HS-27A (cell line): ENCODE results near the gene UBA3.

Experiments
- DNase-seq: peaks from one replicate; pipeline ENCODE4 v3.0.0-alpha.2; 2012; ENCODE audit warnings: low read depth, missing footprints

Gene UBA3

DNA sequence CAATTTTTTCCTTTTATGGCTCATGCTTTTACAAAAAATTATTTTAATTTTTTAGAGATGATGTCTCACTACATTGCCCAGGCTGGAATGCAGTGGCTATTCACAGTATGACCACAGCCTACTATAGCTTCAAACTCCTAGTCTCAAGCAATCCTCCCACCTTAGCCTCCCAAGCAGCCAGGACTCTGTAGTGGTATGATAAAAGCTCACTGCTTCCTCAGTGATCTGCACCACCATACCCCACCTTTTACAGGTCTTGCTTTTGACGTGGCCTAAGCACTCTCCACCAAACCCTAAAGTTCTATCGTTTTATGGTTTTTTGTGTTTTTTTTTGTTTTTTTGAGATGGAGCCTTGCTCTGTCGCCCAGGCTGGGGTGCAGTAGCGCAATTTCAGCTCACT, 14.0 kb downstream of the UBA3 start:
- DNase-seq: no peak

DNA sequence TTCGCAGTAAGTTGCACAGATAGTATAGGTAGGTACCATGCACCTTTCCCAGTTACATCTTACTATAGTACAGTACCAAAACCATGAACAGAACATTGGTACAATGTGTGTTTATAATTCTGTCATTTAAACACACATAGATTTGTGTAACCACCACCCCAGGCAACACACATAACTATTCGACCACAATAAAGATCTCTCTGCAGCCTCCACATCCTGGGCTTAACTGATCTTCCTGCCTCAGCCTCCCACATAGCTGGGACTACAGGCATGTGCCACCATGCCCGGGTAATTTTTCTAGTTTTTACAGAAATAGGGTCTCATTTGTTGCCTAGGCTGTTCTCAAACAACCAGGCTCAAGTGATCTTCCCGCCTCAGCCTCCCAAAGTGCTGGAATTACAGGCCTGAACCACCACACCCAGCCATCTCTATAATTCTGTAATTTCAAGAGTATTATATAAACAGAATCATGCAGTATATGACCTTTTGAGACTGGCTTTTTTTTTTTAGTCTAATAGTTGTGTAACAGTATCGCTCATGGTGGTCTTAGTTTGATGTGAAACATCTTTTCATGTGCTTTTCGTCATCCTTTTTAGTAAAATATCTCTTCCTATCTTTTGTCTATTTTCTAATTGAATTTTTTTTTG, 14.7 kb downstream of the UBA3 start:
- no peak for DNase-seq

DNA sequence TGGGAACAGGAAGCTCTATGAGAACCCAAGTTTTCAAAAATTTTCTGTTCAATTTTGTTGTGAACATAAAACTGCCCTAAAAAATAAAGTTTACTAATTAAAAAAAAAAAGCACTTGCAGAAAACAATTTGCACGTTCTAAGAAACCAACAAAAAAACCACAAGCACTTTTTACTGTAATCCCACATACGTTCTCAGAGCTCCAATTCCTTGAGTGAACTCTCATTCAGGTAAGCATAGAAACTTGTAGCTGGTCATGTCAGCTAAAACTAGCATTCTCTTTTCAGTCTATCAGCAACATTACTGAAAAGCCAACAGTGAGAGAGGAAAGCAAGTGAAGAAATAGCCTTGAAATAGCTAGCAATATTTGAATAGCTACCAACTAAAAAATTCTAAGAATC, 16.5 kb downstream of the UBA3 start:
- no peak for DNase-seq

DNA sequence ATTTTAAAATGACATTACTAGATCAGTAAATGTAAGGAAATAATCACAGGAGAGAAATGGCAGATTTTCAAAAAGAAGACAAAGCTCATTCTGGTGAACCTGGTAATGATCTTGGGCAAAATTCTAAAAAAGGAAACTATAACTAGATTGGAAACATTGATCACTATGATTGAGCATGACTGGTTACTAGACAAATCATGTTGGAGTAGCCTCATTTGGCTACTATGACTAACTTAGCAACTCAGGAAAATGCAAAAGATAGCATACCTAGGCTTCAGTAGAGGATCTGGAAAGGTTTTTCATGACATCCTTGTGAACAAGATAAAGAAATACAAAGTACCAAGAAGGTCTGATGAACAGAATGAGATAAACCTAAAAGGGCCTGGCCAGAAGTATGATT, 20.5 kb downstream of the UBA3 start:
- no peak for DNase-seq

DNA sequence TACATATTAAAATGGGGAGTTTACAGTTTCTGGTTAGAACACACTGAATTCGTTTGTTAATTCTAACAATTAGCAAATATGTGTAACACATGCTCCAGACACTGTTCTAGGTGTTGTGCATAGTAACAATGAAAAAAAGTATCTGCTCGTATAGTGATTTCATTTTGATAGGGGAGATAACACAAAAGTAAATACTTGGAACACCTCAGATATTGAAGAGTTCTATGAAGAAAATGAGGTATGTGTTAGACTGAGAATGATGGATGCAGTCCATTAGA, 21.3 kb downstream of the UBA3 start:
- DNase-seq: no peak

DNA sequence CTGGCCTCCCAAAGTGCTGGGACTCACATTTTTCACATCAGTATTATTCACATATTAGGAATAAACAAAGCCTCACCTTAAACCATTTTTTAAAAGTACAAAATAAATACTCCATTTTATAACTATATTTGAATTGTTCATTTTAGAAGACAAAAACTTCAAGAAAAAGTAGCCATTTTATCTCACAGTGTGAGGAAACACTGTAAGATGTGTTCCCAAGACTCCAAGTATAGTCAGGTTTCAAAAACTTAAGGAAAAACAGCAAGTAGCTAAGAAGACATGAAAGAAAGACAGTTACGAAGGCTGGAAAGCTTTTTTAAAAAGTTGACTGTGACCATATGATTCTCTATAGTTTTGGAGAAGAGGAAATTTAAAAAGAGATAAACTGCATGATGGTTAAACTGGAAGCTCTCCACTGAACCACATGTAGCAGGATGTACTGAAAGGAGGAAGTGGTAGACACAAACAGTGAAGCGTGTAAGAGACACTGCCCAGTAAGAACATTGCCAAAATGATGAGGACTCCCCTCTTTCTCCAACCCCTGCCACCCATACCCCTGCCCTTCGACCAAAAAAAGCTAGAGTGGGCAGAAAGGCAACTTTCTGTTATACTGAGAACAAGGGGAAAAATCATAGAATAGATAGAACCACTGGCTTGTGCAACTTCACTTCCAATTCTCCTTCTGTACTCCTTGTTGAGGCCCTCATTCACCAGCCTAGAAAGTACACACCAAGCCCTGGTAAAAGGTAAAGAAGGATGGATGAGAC, 21.8 kb downstream of the UBA3 start:
- DNase-seq: no peak

DNA sequence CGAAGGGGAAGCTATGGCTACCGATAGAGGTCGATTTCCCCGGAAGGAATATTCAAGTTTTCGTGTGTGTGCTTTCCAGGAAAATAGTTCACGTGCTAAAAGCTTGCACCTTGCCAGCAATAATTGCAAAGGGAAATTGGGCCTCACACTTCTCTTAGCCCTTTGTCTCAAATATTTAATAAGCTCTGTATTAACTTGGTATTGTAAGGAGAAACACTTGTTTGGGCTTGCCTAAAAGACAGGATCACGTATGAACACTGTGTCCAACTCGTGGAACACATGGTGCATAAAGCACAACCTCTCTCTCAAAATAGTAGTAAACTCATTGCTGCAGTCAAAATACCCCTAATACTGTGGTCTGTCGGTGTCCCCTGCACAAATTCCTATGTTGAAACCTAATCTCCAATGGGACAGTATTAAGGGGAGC, 27.7 kb downstream of the UBA3 start:
- DNase-seq: no peak

DNA sequence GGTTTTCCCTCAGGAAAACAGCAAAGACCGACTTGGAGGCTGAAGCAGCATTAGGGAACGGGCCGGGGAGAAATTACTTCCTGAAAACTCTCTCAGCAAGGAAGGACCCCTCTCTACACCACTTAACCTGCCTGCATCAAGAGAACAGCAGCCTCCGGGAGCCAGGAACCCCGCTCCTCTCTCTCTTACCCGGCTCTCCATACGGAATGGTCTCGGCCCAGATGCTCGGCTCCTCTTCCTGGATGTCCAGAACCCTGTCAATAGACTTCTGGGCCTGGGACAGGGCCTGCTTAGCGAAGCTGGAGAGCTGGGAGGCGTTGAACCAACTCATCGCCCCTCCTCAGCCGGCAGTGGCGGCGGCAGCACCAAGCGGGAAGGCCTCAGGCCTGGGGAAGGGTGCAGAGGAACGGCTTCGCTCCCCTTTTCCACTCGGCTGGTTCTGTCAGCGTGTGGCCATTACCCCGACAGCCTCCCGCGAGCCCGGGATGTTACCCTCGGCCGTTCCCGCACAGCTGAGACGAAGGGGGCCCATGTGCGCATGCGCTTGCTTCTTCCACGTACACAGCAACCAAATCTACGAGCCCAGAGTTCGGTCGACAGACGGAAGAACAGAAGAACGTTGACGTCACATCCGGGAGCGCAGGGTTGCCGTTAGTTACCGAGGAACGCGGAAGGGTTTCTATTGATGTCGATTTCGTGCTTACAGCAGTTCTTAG, 28.3 kb downstream of the UBA3 start, which contains the start of gene TMF1:
Gene TMF1 (minus strand): TSS at position 578 of the 716 bp plus-strand sequence. CDS start 247 bp downstream, at position 331.
- peak; percentile 95 for DNase-seq

DNA sequence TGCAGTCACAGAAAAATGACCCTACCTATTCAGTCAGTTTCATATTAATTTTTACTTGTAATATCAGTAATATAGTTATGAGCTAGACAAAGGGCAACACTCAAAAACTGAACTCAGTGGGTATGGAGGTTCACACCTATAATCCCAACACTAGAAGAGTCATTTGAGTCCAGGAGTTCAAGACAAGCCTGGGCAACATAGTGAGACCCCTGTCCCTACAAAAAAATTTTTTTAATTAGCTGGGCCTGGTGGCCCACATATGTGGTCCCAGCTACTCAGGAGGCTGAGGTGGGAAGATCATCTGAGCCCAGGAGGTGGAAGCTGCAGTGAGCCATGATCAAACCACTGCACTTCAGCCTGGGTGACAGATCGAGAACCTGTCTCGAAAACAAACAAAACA, 31.2 kb downstream of the UBA3 start:
- DNase-seq: no peak

- DNase-seq: no peak
Measured at GRCh38 chr3:69044608-69045007, 35.6 kb downstream of the UBA3 start.

DNA sequence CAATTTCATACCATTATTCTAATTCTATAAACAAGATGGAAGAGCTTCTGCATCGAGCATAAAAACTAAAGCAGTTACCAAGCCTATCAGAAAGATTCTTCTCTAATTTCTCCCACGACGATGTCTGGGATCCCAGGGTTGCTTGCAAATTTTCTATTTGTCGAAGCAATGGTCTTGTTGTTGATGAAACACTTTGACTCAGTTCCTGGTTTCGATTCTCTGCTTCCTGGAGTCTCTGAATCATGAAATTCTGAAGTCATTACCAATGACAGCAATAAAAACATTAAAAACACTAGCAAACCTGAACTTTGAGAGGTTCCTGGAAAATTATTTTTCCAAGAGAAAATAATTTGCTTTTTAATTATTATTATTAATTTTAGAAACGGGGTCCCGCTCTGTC, 46.7 kb downstream of the UBA3 start:
- DNase-seq: no peak

DNA sequence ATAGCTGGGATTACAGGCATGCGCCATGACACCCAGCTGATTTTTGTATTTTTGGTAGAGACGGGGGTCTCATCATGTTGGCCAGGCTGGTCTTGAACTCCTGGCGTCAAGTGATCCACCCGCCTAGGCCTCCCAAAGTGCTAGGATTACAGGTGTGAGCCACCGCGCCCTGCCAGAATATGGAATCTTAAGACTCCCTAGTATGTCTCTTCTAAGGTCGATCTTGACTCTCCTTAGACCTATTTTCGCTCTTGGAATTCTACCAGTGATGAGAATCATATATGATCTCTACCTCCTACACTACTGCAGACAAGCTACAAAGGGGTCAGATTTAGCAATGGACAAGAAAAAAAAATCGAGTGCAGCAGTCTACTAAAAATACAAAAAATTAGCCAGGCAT, 47.4 kb downstream of the UBA3 start:
- DNase-seq: no peak

DNA sequence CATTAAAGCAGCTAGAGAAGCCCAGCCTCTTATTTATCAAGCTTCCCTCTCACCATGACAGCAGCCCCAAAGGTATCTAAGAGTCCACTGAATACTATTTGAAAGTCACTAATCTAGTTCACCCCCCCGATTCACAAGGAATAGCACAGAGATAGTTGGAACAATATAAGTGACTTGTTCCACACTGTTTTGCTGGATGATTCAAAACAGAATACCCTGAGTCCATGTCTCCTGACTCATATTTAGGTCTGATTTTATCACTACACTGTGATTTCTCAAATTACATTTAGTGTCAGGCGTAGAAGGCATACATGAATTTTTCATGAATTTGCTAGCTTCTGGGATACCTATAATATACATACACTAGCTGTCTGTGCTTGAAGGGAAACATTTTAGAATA, 48.0 kb downstream of the UBA3 start:
- no peak for DNase-seq

DNA sequence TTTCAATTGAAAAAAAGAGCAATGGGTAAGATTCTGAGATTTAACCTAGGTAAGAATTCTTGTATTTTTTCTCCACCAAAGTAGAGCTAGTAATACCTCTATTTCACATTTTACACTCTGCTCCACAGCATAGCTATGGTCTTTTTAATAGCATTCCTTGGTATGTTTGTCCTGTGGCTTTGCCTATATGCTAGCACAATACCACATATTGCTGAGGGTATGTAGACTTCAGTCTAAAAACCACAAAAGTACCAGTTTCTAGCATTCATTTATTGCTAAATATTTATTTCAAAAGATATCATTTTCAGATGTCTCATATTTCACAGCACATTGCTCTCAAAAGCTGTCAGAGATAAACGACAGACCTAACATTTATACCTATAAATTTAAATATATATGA, 48.5 kb downstream of the UBA3 start:
- DNase-seq: no peak

DNA sequence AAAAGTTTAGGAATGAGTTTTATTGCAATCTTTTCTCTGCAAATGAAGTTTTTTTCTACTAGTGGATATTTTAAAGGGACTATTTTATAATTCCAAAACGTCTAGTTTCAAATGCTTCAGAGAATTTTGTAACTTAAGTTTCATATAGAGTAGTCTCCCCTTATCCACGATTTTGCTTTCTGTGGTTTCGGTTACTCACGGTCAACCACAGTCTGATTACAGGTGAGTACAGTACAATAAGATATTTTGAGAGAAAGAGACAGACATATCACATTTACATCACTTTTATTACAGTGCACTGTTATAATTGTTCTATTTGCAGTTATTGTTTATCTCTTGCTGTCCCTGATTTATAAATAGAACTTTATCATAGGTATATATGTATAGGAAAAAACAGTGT, 59.3 kb downstream of the UBA3 start:
- DNase-seq: no peak

DNA sequence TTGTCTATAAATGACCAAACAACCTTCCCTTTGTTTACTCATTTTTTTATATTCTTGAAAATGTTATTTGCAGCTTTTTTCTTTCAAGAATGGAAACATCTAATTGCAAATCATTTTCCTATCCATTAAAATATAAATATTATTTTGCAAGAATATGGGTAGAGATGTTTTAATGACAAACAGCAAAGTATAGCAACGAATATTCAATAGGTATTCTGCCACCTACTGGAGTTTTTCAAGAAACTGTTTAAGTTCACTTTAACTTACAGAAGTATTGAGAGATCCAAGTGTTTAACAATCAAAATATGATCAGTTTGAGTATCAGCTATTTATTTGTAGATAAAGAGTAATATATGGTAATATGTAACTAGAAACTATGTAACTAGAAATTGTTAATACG, 59.7 kb downstream of the UBA3 start:
- DNase-seq: no peak

DNA sequence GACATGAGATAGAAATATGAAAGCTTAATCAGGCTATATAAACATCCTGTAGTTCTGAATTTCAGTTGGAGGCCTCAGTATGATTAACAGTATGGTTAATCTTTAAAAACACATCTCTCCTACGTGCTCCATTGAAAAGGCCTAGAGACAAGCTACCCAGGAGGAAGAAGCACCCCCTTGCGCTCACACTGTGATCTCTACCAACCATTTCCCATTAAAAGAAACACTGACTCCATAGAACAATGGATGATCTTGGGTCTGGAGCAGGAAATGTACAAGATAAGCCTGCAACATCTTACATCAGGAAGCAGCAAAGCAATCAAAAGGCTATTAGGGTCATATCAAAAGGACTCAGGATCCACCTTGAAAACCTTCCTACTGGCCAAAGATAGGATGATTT, 63.3 kb downstream of the UBA3 start:
- DNase-seq: no peak

- DNase-seq: no peak
Measured at GRCh38 chr3:69016102-69016501, 64.1 kb downstream of the UBA3 start.

- DNase-seq: no peak
Measured at GRCh38 chr3:69014022-69014580, 66.1 kb downstream of the UBA3 start.

DNA sequence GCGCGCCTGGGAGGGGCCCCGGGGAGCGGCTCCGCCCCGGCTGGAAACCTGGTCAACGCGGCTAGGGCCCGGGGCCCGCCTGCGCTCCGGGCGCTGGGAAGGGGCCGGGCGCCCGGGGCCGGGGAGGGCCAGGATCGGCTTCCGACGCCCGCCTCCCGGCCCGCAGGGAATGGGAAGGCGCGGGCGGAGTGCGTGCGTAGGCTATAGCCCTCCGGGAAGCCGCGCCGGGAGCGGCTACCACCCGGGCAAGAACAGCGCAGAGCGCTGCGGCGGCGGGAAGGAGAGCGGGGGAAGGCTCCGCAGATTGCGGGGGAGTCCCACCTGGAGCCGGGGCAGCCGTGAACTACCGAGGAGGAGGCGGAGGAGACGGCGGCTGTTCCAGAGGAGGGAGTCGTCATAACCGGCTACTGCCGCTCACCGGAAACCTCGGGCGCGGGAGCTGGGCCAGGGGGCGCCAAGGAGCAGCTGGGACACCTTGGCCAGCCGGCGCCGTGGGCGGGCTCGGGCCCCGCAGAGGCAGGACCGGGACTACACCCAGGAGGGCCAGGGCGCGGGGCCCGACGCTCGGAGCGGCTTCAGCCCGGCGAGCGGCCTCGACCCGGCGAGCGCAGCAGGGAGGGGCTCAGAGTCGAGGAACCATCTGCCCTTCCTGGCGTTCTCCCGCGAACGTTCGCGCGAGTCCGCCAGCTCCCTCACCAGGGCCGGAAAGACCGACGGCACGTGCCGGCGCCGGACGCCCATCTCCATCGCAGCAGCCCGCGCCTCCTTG, 66.7 kb downstream of the UBA3 start, which contains the start of gene EOGT:
Gene EOGT (minus strand): TSS at position 432 of the 769 bp plus-strand sequence. CDS start 3,838 bp downstream, outside the sequence.
- DNase-seq: peak; percentile 71

DNA sequence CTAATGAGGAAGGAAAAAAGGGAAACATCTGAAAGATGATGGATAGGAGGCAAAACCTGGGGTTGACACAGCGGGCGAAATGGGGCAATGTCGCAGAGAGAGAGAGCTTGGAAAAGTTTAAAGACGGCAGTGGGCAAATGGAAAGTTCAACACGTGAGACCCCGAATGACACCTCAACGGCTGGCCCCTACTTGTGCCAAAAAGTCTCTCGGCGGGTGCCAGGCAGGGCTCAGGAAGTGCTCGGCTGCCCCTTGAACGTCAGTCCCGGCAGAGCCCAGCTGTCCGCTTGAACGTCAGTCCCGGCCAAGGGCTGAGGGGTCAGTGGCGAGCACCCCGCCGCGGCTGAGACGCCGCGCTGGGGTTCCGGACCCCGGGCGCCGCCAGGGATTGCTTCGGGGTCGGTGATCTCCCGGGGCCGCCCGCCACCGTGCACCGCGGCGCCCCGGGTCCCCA, 67.3 kb downstream of the UBA3 start:
- no peak for DNase-seq
